T-cell (primary cell): ENCODE data around the gene SYNE2. TPM values are rescaled to one million over a fixed set of nuclear protein-coding genes. Genes with fewer than 3 reads are reported as not detected.

Source experiments
- ATAC-seq, 4 experiments: fragments of 200-7000 bp in 3 of 4; fragments of 150-1000 bp in 1 of 4; cut with Tn5 transposase; replicated peaks in 1 of 4; 1 replicate in 3 of 4; 2 replicates in 1 of 4; pipeline ENCODE4 v1.10.0; 2021; ENCODE audit warnings: moderate library complexity in 3 of 4, mild to moderate bottlenecking in 2 of 4, moderate number of reproducible peaks in 1 of 4
- CTCF ChIA-PET, 2 donors: fragments of 300-600 bp; sonication (Branson Sonifier 250); formaldehyde crosslinking; loops; one replicate each; lab custom pipeline; 2022; ENCODE audit warnings: antibody characterized with exemption in 2 of 2; lab: Charles Lee
- POLR2A ChIA-PET, 2 donors: fragments of 300-600 bp; sonication (Branson Sonifier 250); formaldehyde crosslinking; loops; one replicate each; lab custom pipeline; 2022; ENCODE audit warnings: antibody characterized with exemption in 2 of 2; lab: Charles Lee
- DNase-seq, 35 experiments: peaks; one replicate each; pipeline versions ENCODE4 v3.0.0 to v3.0.0-alpha.2; 2013 to 2023
- H3K27ac ChIP-seq: one replicate; pipeline ENCODE4 v1.5.1; 2013; ENCODE audit warnings: low read length
- H3K27me3 ChIP-seq, 2 experiments: replicated peaks in 1 of 2; 1 replicate in 1 of 2; 2 replicates in 1 of 2; pipeline versions ENCODE4 v1.6.1 to v1.7.0; 2013; ENCODE audit warnings: low read length in 1 of 2, mixed read lengths in 1 of 2; ENCODE audit not compliant: control insufficient read depth in 2 of 2, insufficient read depth in 2 of 2; ENCODE audit errors: extremely low read depth in 1 of 2
- H3K36me3 ChIP-seq, 2 donors: 1 replicate in 1 of 2; 2 replicates in 1 of 2; pipeline versions ENCODE4 v1.6.1 to v1.7.0; 2013; ENCODE audit warnings: low read length in 1 of 2; ENCODE audit not compliant: control insufficient read depth in 2 of 2, insufficient read depth in 1 of 2; ENCODE audit errors: extremely low read depth in 1 of 2
- H3K4me1 ChIP-seq, 2 experiments: 1 replicate in 1 of 2; 2 replicates in 1 of 2; pipeline versions ENCODE4 v1.6.1 to v1.7.0; 2013; ENCODE audit warnings: low read length in 2 of 2, mixed read lengths in 1 of 2; ENCODE audit not compliant: insufficient read depth in 2 of 2, control insufficient read depth in 1 of 2; ENCODE audit errors: extremely low read depth in 1 of 2
- H3K4me3 ChIP-seq, 2 donors: 1 replicate in 1 of 2; 2 replicates in 1 of 2; pipeline versions ENCODE4 v1.5.1 to v1.7.0; 2013; ENCODE audit warnings: mild to moderate bottlenecking in 2 of 2, low read length in 1 of 2, moderate library complexity in 1 of 2; ENCODE audit not compliant: control insufficient read depth in 1 of 2; ENCODE audit errors: extremely low read depth in 1 of 2
- H3K9me3 ChIP-seq: 2 replicates; pipeline ENCODE4 v1.7.0; 2013
- H3K27ac Mint-ChIP-seq, 2 donors: one replicate each; pipeline ENCODE4 v1.8.0; 2020 to 2021; ENCODE audit warnings: mild to moderate bottlenecking in 2 of 2, mixed read lengths in 2 of 2
- H3K27me3 Mint-ChIP-seq, 2 donors: one replicate each; pipeline ENCODE4 v1.8.0; 2021 to 2022; ENCODE audit warnings: mixed read lengths in 2 of 2
- H3K36me3 Mint-ChIP-seq: one replicate; pipeline ENCODE4 v1.8.0; 2021; ENCODE audit warnings: mixed read lengths
- H3K4me1 Mint-ChIP-seq, 3 donors: one replicate each; pipeline ENCODE4 v1.8.0; 2020 to 2022; ENCODE audit warnings: mixed read lengths in 3 of 3, mild to moderate bottlenecking in 1 of 3
- H3K4me3 Mint-ChIP-seq, 3 donors: one replicate each; pipeline ENCODE4 v1.8.0; 2020 to 2022; ENCODE audit warnings: mild to moderate bottlenecking in 3 of 3, mixed read lengths in 3 of 3, moderate library complexity in 3 of 3
- H3K9me3 Mint-ChIP-seq, 3 donors: one replicate each; pipeline ENCODE4 v1.8.0; 2020 to 2022; ENCODE audit warnings: mixed read lengths in 3 of 3
- WGBS: methylation state at CpG from one replicate; pipeline ENCODE4 v1.1.5; 2013; ENCODE audit warnings: missing lambda C conversion rate; ENCODE audit not compliant: insufficient coverage; 5-methylcytosine and 5-hydroxymethylcytosine counted together
- total RNA-seq, 35 experiments: library from RNA in 6 of 35; stranded (reverse) in 6 of 35; fragments of 120-200 nt in 1 of 35; gene quantifications; one replicate each; pipeline versions ENCODE4 v1.2.1 to v1.2.4 and lab custom pipeline; 2013 to 2026

The SYNE2 gene
- total RNA-seq, 5 donors from 2014 or later (not counting 1 experiment from before 2014, with no cell fraction given) = 150 to 321 (median 229) TPM

DNA sequence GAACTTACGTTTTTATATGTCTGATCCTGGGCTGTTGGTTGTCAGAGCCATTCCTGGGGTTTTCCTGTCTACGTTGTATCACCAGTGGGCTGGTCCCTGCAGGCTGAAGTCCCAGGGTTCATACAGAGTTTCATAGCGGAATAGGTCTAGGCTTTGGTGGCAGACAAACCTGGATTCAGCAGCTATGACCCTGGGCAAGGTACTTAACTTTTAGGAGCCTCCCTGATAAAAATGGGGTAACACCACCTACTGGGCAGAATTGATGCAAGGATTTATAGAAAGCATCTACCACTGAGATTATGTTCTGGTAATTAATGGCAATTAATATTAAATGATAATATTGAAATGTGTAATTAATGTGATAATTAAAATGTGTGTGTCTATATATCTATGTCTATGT, 141.2 kb downstream of the SYNE2 start:
- no peaks in the 10 kb centered on the region for H3K9me3 ChIP-seq
- H3K27ac ChIP-seq = no peak overlapping the region
- 100% methylated on average over 3 of the region's 3 CpGs for WGBS
- no peaks in the 10 kb centered on the region for H3K27me3 ChIP-seq
- peaks cover 0 to 2% of the 10 kb centered on the region in 2 experiments for H3K4me1 ChIP-seq
- H3K9me3 Mint-ChIP-seq = no peaks in the 10 kb centered on the region
- ATAC-seq (no peak), DNase-seq (peak in 3 of 35 experiments; percentile 1 to 30 (median 3))
- H3K4me3 ChIP-seq = no peak overlapping the region
- H3K36me3 Mint-ChIP-seq = peaks cover 71% of the 10 kb centered on the region
- ChIA-PET CTCF (interaction anchor here in 1 of 2 donors (0.5 kb wide), 2 partner anchors 23 to 883 kb away, joined by 3 read pairs; no protein-coding TSS in a partner anchor), POLR2A (no interaction called here)
- H3K4me1 Mint-ChIP-seq = peaks cover 0 to 7% (median 3%) of the 10 kb centered on the region in 3 donors
- H3K27ac Mint-ChIP-seq = no peak overlapping the region
- no peaks in the 10 kb centered on the region for H3K27me3 Mint-ChIP-seq
- peaks cover 7 to 69% of the 10 kb centered on the region in 2 donors for H3K36me3 ChIP-seq
- no peak overlapping the region for H3K4me3 Mint-ChIP-seq

DNA sequence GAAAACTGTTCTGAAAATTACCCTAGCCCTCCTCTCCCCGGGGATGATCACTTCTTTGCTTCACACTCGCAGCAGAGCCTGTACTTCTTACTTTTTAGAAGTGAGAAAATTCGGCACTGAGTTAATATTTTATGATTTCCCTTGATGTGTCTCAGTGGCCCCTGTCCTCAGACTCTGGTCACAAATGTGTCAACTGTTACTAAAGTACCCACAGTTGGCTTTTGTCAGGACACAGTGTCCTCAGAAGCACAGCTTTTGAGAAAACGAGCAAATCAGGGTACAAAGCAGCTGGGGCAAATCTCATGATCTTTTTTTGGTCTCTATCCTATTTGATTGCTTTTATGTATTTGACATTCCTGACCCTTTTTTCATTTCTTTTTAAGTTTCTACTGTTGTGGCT, 142.5 kb downstream of the SYNE2 start:
- H3K36me3 Mint-ChIP-seq = peaks cover 78% of the 10 kb centered on the region
- no peak overlapping the region for H3K27ac ChIP-seq
- H3K36me3 ChIP-seq = peaks cover 7 to 77% of the 10 kb centered on the region in 2 donors
- 94% methylated on average over 2 of the region's 4 CpGs for WGBS
- no peak overlapping the region for H3K4me3 ChIP-seq
- peaks cover 0 to 7% (median 3%) of the 10 kb centered on the region in 3 donors for H3K4me1 Mint-ChIP-seq
- peaks cover 0 to 2% of the 10 kb centered on the region in 2 experiments for H3K4me1 ChIP-seq
- H3K4me3 Mint-ChIP-seq = no peak overlapping the region
- no peaks in the 10 kb centered on the region for H3K9me3 Mint-ChIP-seq
- no peak for DNase-seq
- H3K9me3 ChIP-seq = no peaks in the 10 kb centered on the region
- H3K27me3 ChIP-seq = no peaks in the 10 kb centered on the region
- no peaks in the 10 kb centered on the region for H3K27me3 Mint-ChIP-seq
- ChIA-PET CTCF (interaction anchor here in 1 of 2 donors (0.6 kb wide), 1 partner anchor 71 kb away, joined by 3 read pairs; no protein-coding TSS in a partner anchor), POLR2A (no interaction called here)
- H3K27ac Mint-ChIP-seq = no peak overlapping the region
- ATAC-seq = no peak

DNA sequence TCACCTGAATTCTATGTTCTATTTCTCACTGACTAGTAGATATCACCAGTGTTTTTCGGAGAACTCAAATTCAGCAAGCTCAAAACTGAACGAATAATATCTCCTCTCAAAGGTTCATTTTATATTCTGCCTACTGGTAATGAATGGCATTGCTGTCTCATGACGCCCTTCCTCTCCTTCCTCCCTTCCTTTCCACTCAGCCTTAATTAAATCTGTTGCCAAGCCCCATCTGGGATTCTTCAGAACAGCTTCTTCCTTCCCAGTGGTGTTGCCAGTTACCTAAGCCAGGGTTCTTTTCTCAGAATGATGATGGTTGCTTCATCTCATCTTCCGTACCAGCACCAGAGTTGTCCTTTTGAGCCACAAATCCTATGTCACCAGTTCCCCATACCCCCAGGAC, 143.2 kb downstream of the SYNE2 start:
- WGBS = 95% methylated on average over 4 of the region's 4 CpGs
- Histone ChIP-seq H3K4me1 (peaks cover 0 to 2% of the 10 kb centered on the region in 2 experiments), H3K4me3 (no peak overlapping the region), H3K27me3 (no peaks in the 10 kb centered on the region), H3K36me3 (peaks cover 7 to 78% of the 10 kb centered on the region in 2 donors), H3K9me3 (no peaks in the 10 kb centered on the region), H3K27ac (no peak overlapping the region)
- no peaks in the 10 kb centered on the region for H3K27me3 Mint-ChIP-seq
- peaks cover 0 to 7% (median 3%) of the 10 kb centered on the region in 3 donors for H3K4me1 Mint-ChIP-seq
- H3K36me3 Mint-ChIP-seq = peaks cover 80% of the 10 kb centered on the region
- H3K27ac Mint-ChIP-seq = no peak overlapping the region
- H3K4me3 Mint-ChIP-seq = no peak overlapping the region
- ATAC-seq (no peak), DNase-seq (no peak)
- H3K9me3 Mint-ChIP-seq = no peaks in the 10 kb centered on the region
- CTCF ChIA-PET = no interaction called here
- POLR2A ChIA-PET = no interaction called here

- Histone ChIP-seq H3K4me1 (peaks cover 0 to 2% of the 10 kb centered on the region in 2 experiments), H3K36me3 (peaks cover 8 to 72% of the 10 kb centered on the region in 2 donors), H3K4me3 (no peak overlapping the region), H3K27ac (no peak overlapping the region), H3K9me3 (no peaks in the 10 kb centered on the region), H3K27me3 (no peaks in the 10 kb centered on the region)
- Mint-ChIP-seq H3K4me1 (peaks cover 0 to 5% (median 3%) of the 10 kb centered on the region in 3 donors), H3K4me3 (no peak overlapping the region), H3K27ac (no peak overlapping the region), H3K9me3 (no peaks in the 10 kb centered on the region), H3K36me3 (peaks cover 81% of the 10 kb centered on the region), H3K27me3 (no peaks in the 10 kb centered on the region)
- 100% methylated on average over 4 of the region's 10 CpGs for WGBS
- no peak for ATAC-seq
- ChIA-PET CTCF (interaction anchor here in 1 of 2 donors (0.5 kb wide), 1 partner anchor 543 kb away, joined by 3 read pairs; no protein-coding TSS in a partner anchor), POLR2A (no interaction called here)
- DNase-seq = no peak
These were observed 143.9 kb downstream of the SYNE2 start for GRCh38 chr14:63996625-63997220.

DNA sequence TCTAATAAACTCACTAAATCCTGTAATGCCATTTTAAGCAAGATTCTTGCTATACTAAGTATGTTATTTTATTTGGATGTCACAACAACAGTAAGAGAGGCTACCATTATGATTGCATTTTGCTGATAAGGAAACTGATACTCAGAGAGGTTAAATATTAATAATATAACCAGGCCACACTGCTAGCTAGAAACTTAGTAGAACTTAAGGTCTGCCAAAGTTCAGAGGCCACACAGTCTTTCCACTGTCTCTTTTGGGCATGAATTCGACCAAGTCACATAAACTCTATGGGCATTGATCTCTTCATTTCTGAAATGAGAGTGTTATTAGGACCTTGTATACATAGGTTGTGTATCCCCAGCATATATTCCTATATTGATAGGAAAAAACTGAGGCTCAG, 147.9 kb downstream of the SYNE2 start:
- no peaks in the 10 kb centered on the region for H3K9me3 ChIP-seq
- H3K27ac ChIP-seq = no peak overlapping the region
- Mint-ChIP-seq H3K27me3 (no peaks in the 10 kb centered on the region), H3K4me1 (peaks cover 0 to 7% (median 0%) of the 10 kb centered on the region in 3 donors), H3K9me3 (no peaks in the 10 kb centered on the region), H3K4me3 (no peak overlapping the region), H3K27ac (no peak overlapping the region), H3K36me3 (peaks cover 80% of the 10 kb centered on the region)
- DNase-seq (no peak), ATAC-seq (no peak)
- H3K27me3 ChIP-seq = no peaks in the 10 kb centered on the region
- CTCF ChIA-PET = interaction anchor here in 1 of 2 donors (0.6 kb wide), 1 partner anchor 508 kb away, joined by 8 read pairs; no protein-coding TSS in a partner anchor
- POLR2A ChIA-PET = no interaction called here
- H3K36me3 ChIP-seq = peaks cover 7 to 80% of the 10 kb centered on the region in 2 donors
- WGBS = no CpG with 5 or more reads among the region's 1 CpG
- no peak overlapping the region for H3K4me3 ChIP-seq
- no peaks in the 10 kb centered on the region for H3K4me1 ChIP-seq

GRCh38 chr14:64005822-64006221, 153.0 kb downstream of the SYNE2 start:
- Histone ChIP-seq H3K36me3 (peaks cover 5 to 73% of the 10 kb centered on the region in 2 donors), H3K27me3 (no peaks in the 10 kb centered on the region), H3K4me3 (no peak overlapping the region), H3K9me3 (no peaks in the 10 kb centered on the region), H3K4me1 (no peaks in the 10 kb centered on the region), H3K27ac (no peak overlapping the region)
- ChIA-PET CTCF (no interaction called here), POLR2A (interaction anchor here in 1 of 2 donors (0.6 kb wide), 1 partner anchor 187 kb away, joined by 4 read pairs; no protein-coding TSS in a partner anchor)
- WGBS = 86% methylated on average over 2 of the region's 2 CpGs
- DNase-seq = no peak
- Mint-ChIP-seq H3K4me1 (peaks cover 0 to 7% (median 0%) of the 10 kb centered on the region in 3 donors), H3K27ac (peak overlapping the region in 1 of 2 donors; percentile 11), H3K4me3 (no peak overlapping the region), H3K27me3 (no peaks in the 10 kb centered on the region), H3K36me3 (peaks cover 58% of the 10 kb centered on the region), H3K9me3 (no peaks in the 10 kb centered on the region)
- no peak for ATAC-seq
